Smooth muscle cell (in vitro differentiated cells): ENCODE data around the gene KIZ. TPM values are rescaled to one million over a fixed set of nuclear protein-coding genes. Genes with fewer than 3 reads are reported as not detected.

Source experiments
- DNase-seq: peaks from one replicate; lab custom pipeline; 2025; ENCODE audit not compliant: unreplicated experiment; lab: John Stamatoyannopoulos, UW
- H2AFZ ChIP-seq: fragments of 200-600 bp; sonication (generic); 2 replicates; pipeline ENCODE4 v1.6.0; 2016; ENCODE audit warnings: antibody characterized with exemption, low read depth, mild to moderate bottlenecking
- H3F3A ChIP-seq: fragments of 200-600 bp; sonication (generic); 2 replicates; pipeline ENCODE4 v1.6.0; 2017; ENCODE audit warnings: antibody characterized with exemption, low read depth
- H3K27ac ChIP-seq: fragments of 200-600 bp; sonication (generic); 2 replicates; pipeline ENCODE4 v1.5.1; 2016; ENCODE audit warnings: low read depth, mild to moderate bottlenecking
- H3K27me3 ChIP-seq: fragments of 200-600 bp; sonication (generic); 2 replicates; pipeline ENCODE4 v1.6.1; 2016; ENCODE audit warnings: low read depth, mild to moderate bottlenecking
- H3K36me3 ChIP-seq: fragments of 200-600 bp; sonication (generic); 2 replicates; pipeline ENCODE4 v1.5.1; 2016; ENCODE audit warnings: low read depth
- H3K4me1 ChIP-seq: fragments of 200-600 bp; sonication (generic); 2 replicates; pipeline ENCODE4 v1.5.1; 2016; ENCODE audit warnings: low read depth
- H3K4me2 ChIP-seq: fragments of 200-600 bp; sonication (generic); 2 replicates; pipeline ENCODE4 v1.6.0; 2016; ENCODE audit warnings: mild to moderate bottlenecking
- H3K4me3 ChIP-seq: fragments of 200-600 bp; sonication (generic); 2 replicates; pipeline ENCODE4 v1.5.1; 2016; ENCODE audit warnings: mild to moderate bottlenecking
- H3K79me2 ChIP-seq: fragments of 200-600 bp; sonication (generic); 2 replicates; pipeline ENCODE4 v1.6.0; 2016; ENCODE audit warnings: low read depth, mild to moderate bottlenecking
- H3K9ac ChIP-seq: fragments of 200-600 bp; sonication (generic); 2 replicates; pipeline ENCODE4 v1.6.0; 2016; ENCODE audit warnings: low read depth
- H3K9me3 ChIP-seq: fragments of 200-600 bp; sonication (generic); replicated peaks from 2 replicates; pipeline ENCODE4 v1.5.1; 2016; ENCODE audit warnings: low read depth
- H4K20me1 ChIP-seq: fragments of 200-600 bp; sonication (generic); 2 replicates; pipeline ENCODE4 v1.6.0; 2016; ENCODE audit warnings: low read depth
- CTCF ChIP-seq: fragments of 200-600 bp; sonication (generic); IDR thresholded peaks from 2 replicates; pipeline ENCODE4 v1.5.1; 2017; ENCODE audit warnings: borderline replicate concordance, mild to moderate bottlenecking, antibody characterized with exemption; ENCODE audit not compliant: insufficient read depth, poor library complexity, severe bottlenecking
- WGBS: methylation state at CpG from one replicate; pipeline ENCODE4 v1.1.7; 2016; ENCODE audit warnings: low lambda C conversion rate; 5-methylcytosine and 5-hydroxymethylcytosine counted together
- polyA plus RNA-seq: library from polyadenylated mRNA; unstranded; fragments of >200 nt; fragmentation: Nextera tagmentation; extraction: Ambion mirVana; gene quantifications from 2 replicates; pipeline ENCODE4 v1.2.1, GENCODE V29; 2016
- total RNA-seq: library from RNA; depleted of rRNA; stranded (reverse); fragments of >200 nt; gene quantifications from 2 replicates; pipeline ENCODE4 v1.2.3, GENCODE V29; 2014

The KIZ gene
- total and polyA plus RNA-seq, 2 experiments from 2014 or later = 19.2 to 20.9 TPM

GRCh38 chr20:21118138-21118537, 7.7 kb upstream of the KIZ start:
- Histone ChIP-seq H3K4me2 (no peak overlapping the region), H3K9me3 (no peaks in the 10 kb centered on the region), H3F3A (no peaks in the 10 kb centered on the region), H3K27me3 (peaks cover 20% of the 10 kb centered on the region), H4K20me1 (no peaks in the 10 kb centered on the region), H3K4me1 (no peaks in the 10 kb centered on the region), H2AFZ (no peak overlapping the region), H3K36me3 (no peaks in the 10 kb centered on the region), H3K9ac (no peak overlapping the region), H3K27ac (no peak overlapping the region), H3K4me3 (no peak overlapping the region), H3K79me2 (no peaks in the 10 kb centered on the region)
- TF ChIP-seq CTCF = no peak
- 61% methylated on average over 4 of the region's 4 CpGs for WGBS
- DNase-seq = no peak

- no peaks in the 10 kb centered on the region for H3F3A ChIP-seq
- TF ChIP-seq CTCF = no peak
- H3K79me2 ChIP-seq = no peaks in the 10 kb centered on the region
- no peaks in the 10 kb centered on the region for H3K9me3 ChIP-seq
- no peak overlapping the region for H3K4me3 ChIP-seq
- no peak overlapping the region for H2AFZ ChIP-seq
- H3K4me1 ChIP-seq = no peaks in the 10 kb centered on the region
- no peaks in the 10 kb centered on the region for H4K20me1 ChIP-seq
- H3K9ac ChIP-seq = no peak overlapping the region
- 96% methylated on average over 2 of the region's 2 CpGs for WGBS
- H3K36me3 ChIP-seq = no peaks in the 10 kb centered on the region
- H3K4me2 ChIP-seq = no peak overlapping the region
- H3K27ac ChIP-seq = no peak overlapping the region
- no peak for DNase-seq
- peaks cover 14% of the 10 kb centered on the region for H3K27me3 ChIP-seq
Observed at GRCh38 chr20:21118782-21119181, 7.1 kb upstream of the KIZ start.

GRCh38 chr20:21124190-21124589, 1.7 kb upstream of the KIZ start:
- H3K9ac ChIP-seq = no peak overlapping the region
- WGBS = 94% methylated on average over 3 of the region's 3 CpGs
- H2AFZ ChIP-seq = no peak overlapping the region
- H3F3A ChIP-seq = no peaks in the 10 kb centered on the region
- H3K27ac ChIP-seq = no peak overlapping the region
- no peak overlapping the region for H3K4me3 ChIP-seq
- H3K4me2 ChIP-seq = no peak overlapping the region
- peaks cover 8% of the 10 kb centered on the region for H3K4me1 ChIP-seq
- peaks cover under 1% of the 10 kb centered on the region for H3K27me3 ChIP-seq
- no peak for DNase-seq
- H4K20me1 ChIP-seq = no peaks in the 10 kb centered on the region
- no peak for TF ChIP-seq CTCF
- no peaks in the 10 kb centered on the region for H3K36me3 ChIP-seq
- no peaks in the 10 kb centered on the region for H3K9me3 ChIP-seq
- no peaks in the 10 kb centered on the region for H3K79me2 ChIP-seq

- Histone ChIP-seq H3K36me3 (no peaks in the 10 kb centered on the region), H3K4me3 (peak overlapping the region; percentile 93), H3K4me1 (peaks cover 8% of the 10 kb centered on the region), H3K27me3 (no peaks in the 10 kb centered on the region), H3K79me2 (no peaks in the 10 kb centered on the region), H3F3A (no peaks in the 10 kb centered on the region), H4K20me1 (no peaks in the 10 kb centered on the region), H3K9ac (peak overlapping the region; percentile 64), H3K9me3 (no peaks in the 10 kb centered on the region), H2AFZ (peak overlapping the region; percentile 100), H3K4me2 (peak overlapping the region; percentile 92), H3K27ac (peak overlapping the region; percentile 54)
- peak; percentile 5 for TF ChIP-seq CTCF
- no peak for DNase-seq
- 10% methylated on average over 23 of the region's 25 CpGs for WGBS
Observed at GRCh38 chr20:21125072-21125848, 622 bp upstream of the KIZ start.
